NCI-H2196 (cell line): ENCODE measurements around the gene FNIP1.
"Not testable (repeated sequence)": the region's sequence is repeated elsewhere in the genome, so short reads cannot be mapped to it uniquely, and the experiment has no call there.

ENCODE experiments used
- DNase-seq: peaks from one replicate; lab custom pipeline; 2025; ENCODE audit not compliant: unreplicated experiment; lab: John Stamatoyannopoulos, UW

Gene FNIP1

DNA sequence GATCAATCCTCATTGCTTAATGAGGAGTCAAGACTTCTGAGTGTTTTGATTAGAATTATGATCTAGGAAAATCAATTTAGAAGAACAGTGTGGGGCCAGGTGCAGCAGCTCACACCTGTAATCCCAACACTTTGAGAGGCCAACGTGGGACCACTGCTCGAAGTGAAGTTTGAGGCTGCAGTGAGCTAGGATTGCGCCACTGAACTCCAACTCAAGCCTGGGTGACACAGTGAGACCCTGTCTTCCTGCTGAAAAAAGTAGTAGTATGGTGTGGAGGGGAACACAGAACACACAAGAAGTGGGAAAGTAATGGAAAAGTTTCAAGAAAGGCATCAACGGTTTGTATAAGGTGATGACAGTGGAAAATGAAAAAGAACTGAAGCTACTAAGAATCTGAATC is 9.1 kb downstream of the FNIP1 start:
- no peak for DNase-seq

GRCh38 chr5:131786900-131787692 is 9.7 kb downstream of the FNIP1 start:
- no peak for DNase-seq

- DNase-seq: no peak
These were observed 10.8 kb downstream of the FNIP1 start for GRCh38 chr5:131786036-131786435.

- no peak for DNase-seq
These were observed 12.9 kb downstream of the FNIP1 start for GRCh38 chr5:131783874-131784273.

DNA sequence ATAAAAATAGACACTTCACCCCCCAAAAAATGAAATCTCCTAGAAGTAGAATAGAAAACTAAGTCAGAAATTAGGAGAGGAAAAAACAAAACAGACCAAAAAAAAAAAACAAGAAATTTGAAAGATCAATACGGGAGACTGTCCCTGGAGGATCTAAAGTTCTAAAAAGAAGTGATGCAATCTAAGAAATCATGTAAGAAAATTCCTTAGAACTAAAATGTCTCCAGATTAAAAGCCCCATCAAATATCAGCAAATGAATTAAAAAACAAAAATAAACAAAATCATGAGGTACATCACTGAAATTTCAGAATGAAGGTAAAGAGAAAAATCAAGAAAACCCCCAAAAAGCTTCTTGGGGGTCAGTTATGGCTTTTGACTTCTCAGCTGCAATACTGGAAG is 13.5 kb downstream of the FNIP1 start:
- no peak for DNase-seq

DNA sequence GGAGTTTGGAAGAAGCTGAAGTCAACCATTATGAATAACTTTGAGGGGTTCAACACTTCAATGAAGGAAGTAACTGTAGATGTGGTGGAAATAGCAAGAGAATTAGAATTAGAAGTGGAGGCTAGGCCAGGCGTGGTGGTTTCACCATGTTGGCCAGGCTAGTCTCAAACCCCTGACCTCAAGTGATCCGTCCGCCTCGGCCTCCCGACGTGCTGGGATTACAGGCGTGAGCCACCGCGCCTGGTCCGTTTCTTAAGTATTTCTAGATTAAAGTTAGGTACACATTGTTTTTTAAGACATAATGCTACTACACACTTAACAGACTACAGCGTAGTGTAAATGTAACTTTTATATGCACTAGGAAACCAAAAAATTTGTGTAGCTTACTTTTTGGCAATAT is 14.1 kb downstream of the FNIP1 start:
- DNase-seq: no peak

DNA sequence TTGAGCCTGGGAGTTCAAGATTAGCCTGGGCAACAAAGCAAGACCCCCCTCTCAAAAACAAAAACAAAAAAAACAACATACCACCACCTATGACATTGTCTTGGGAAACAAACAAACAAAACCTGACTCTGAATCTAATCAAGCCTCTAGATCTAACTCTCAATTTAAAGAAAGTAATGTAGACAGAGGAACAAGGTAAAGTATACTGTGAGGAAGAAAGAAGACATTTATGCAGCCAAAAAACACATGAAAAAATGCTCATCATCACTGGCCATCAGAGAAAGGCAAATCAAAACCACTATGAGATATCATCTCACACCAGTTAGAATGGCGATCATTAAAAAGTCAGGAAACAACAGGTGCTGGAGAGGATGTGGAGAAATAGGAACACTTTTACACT is 18.7 kb downstream of the FNIP1 start:
- not testable (repeated sequence) for DNase-seq

DNA sequence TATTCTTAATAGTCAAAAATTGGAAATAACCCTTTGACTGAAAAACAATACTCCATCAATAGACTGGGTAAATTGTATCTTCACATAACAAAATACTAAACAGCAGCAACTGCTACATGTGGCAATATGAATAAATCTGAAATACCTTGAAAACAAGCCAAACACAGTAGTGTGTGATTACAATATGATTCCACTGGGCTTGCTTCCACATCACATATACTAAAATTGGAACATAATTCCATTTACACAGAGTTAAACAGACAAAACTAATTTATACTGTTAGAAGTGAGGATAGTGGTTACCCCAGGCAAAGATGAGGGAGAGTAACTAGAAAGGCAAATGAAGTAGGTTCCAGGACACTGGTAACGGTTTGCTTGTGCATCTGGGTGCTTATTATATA is 20.4 kb downstream of the FNIP1 start:
- no peak for DNase-seq

DNA sequence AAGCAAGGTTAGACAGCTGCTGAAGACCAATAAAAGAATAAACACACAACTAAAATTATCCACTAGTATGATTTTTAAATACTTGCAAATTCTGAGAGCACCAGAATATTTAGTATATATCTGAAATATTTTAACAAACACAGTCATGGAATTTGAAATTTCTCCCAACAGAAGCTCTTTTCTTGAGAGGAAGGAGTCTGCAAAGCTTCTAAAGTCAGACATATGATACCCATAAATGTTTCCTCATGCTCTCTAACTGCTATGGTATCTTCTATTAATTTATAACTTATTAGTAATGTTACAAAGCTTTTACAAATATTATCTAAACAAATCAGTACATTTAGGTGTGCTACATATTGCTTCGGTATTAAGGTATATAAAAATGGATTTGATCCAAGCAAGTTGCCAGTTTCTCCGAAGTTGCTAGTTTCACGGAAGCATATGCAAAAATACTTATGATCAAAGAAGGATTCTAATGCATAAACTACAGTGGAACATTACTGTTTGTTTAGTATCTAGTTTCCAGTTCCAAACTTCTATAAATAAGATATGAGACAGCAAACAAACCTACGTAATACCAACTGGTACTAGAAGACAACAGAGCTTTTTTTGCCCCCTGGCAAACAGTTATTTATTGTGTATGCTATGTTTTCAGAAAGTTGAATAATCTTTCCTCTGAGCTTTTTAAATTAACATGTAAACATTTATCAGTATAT is 22.0 kb downstream of the FNIP1 start:
- DNase-seq: no peak

GRCh38 chr5:131773805-131774204 is 23.0 kb downstream of the FNIP1 start:
- no peak for DNase-seq

DNA sequence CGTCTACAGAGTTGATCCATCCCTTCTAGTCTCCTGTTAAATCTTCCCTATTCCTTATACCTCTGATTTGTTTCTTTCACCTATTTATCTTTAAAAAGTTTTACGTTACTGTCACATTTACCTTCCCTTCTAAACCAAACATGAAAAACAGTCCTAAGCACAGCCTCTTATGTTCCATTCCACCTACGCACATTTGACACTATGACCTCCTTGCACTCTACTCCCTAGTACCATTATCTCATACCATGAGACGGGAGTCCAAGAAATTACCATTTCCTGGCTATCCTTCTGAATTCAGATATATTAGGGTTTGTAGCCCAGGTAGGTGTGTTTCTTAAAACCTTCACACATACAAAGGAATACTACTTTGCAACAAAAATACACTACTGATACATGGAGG is 25.1 kb downstream of the FNIP1 start:
- DNase-seq: no peak

- no peak for DNase-seq
These were observed 26.9 kb downstream of the FNIP1 start for GRCh38 chr5:131769961-131770360.

DNA sequence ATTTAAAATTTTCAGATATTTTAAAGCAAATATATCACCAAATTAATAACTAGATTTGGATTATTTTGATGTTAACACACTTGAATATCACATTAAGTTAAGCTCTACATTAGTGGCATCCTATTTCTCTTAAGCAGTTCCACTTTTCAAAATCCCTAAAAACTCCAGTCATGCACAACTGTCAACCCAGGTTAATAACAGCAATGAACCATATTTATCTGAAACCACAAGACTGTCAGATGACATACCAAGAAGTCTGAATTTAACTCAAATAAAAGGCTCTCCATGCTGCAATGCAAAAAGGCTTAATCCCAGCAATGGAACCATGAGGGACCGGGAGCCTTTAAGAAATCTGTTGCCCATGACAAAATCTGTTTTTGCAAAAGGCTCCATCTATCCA is 27.5 kb downstream of the FNIP1 start:
- no peak for DNase-seq

GRCh38 chr5:131767891-131768290 is 28.9 kb downstream of the FNIP1 start:
- no peak for DNase-seq

DNA sequence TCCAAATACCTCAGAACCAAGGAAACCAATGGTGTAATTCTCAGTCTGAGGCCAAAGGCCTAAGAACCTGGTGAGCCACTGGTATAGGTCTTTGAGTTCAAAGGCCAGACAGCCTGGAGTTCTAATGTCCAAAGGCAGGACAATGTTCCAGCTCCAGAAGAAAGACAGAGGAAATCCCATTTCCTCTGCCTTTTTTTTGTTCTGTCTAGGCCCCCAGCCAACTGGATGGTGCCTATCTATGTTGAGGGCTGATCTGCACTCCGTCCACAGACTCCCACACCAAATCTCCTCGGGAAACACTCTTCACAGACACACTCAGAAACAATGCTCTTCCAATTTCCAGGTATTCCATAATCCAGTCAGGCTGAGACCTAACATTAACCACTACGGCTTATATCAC is 30.1 kb downstream of the FNIP1 start:
- DNase-seq: no peak

GRCh38 chr5:131765261-131765660 is 31.6 kb downstream of the FNIP1 start:
- DNase-seq: no peak

GRCh38 chr5:131763968-131764367 is 32.8 kb downstream of the FNIP1 start:
- DNase-seq: no peak

DNA sequence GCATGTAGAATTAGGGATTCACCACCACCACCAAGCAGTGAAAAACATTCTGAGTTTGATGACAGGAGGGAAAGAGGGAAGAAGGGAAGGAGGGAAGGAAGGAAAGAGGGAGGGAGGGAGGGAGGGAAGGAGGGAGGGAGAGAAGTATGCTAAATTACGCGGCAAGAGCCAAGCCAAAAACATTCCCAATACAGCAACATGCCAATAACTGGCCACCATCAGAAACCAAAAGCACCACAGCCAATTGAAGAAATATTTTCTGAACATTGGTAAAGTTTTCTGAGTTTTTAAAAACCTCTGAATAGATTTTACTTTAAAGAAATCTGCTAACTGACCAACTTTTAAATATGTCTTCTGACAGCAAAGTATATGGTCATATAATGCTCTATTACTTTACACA is 36.0 kb downstream of the FNIP1 start:
- no peak for DNase-seq

GRCh38 chr5:131759704-131760103 is 37.1 kb downstream of the FNIP1 start:
- no peak for DNase-seq

DNA sequence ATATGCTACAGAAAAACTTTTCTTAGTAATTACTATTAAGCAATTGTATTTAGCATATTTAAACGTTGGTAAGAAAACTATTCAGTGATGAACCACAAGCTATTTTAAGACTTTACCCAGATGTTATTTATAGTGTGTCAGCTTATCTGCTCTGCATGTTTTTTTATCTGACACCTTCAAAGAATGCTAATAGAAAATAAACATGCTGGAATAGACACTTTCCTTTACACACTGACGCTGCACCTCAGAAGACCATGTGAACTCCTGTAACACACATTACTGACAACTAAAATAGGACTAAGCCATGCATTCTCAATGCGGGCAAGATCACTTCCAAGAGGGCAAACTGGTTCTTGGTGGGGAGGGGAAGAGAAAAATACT is 38.3 kb downstream of the FNIP1 start:
- no peak for DNase-seq

GRCh38 chr5:131757830-131758519 is 38.8 kb downstream of the FNIP1 start:
- DNase-seq: no peak

DNA sequence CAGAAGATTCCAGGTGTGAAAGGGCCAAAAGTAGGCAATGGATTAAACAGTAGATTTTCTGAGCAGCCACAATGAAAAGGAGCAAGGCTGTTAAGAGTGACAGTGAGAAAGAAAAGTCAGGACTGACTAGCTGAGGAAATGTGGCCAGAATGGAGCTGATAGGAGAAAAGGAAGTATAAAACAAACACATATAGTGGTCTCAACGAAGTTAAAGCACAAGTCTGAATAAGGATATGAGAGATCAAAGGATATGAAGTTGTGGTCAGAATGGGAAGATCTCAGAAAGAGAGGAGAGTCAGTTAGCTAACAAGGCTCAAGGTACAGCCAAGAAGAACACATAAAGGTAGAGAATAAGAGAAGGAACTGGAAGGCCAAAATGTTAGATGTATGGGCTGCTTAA is 39.9 kb downstream of the FNIP1 start:
- no peak for DNase-seq
